DMS 273 (cell line): ENCODE results near the gene PRMT7.

Experiments
- DNase-seq: peaks from one replicate; lab custom pipeline; 2025; ENCODE audit not compliant: unreplicated experiment; lab: John Stamatoyannopoulos, UW

PRMT7 gene

GRCh38 chr16:68345958-68346635 lies 35.3 kb downstream of the PRMT7 start:
- DNase-seq: no peak

- no peak for DNase-seq
These were observed 36.2 kb downstream of the PRMT7 start for GRCh38 chr16:68346892-68347480.

- no peak for DNase-seq
These were observed 36.8 kb downstream of the PRMT7 start for GRCh38 chr16:68347605-68348004.

GRCh38 chr16:68348639-68349445 lies 38.0 kb downstream of the PRMT7 start:
- no peak for DNase-seq

- no peak for DNase-seq
These were observed 39.1 kb downstream of the PRMT7 start for GRCh38 chr16:68349838-68350410.

- no peak for DNase-seq
These were observed 40.1 kb downstream of the PRMT7 start for GRCh38 chr16:68350813-68351350.

- no peak for DNase-seq
These were observed 40.6 kb downstream of the PRMT7 start for GRCh38 chr16:68351463-68351862.

- DNase-seq: no peak
These were observed 41.2 kb downstream of the PRMT7 start for GRCh38 chr16:68351991-68352431.

- DNase-seq: no peak
These were observed 42.5 kb downstream of the PRMT7 start for GRCh38 chr16:68353366-68353765.

- no peak for DNase-seq
These were observed 44.0 kb downstream of the PRMT7 start for GRCh38 chr16:68354816-68355215.

- DNase-seq: no peak
These were observed 44.8 kb downstream of the PRMT7 start for GRCh38 chr16:68355447-68356248.

- no peak for DNase-seq
These were observed 45.6 kb downstream of the PRMT7 start for GRCh38 chr16:68356249-68356918.

- DNase-seq: no peak
These were observed 46.1 kb downstream of the PRMT7 start for GRCh38 chr16:68356919-68357286.

- DNase-seq: no peak
These were observed 46.7 kb downstream of the PRMT7 start for GRCh38 chr16:68357521-68357922.

- no peak for DNase-seq
These were observed 47.1 kb downstream of the PRMT7 start for GRCh38 chr16:68357923-68358322.

GRCh38 chr16:68358951-68359350 lies 48.1 kb downstream of the PRMT7 start:
- no peak for DNase-seq

GRCh38 chr16:68359398-68360191 lies 48.8 kb downstream of the PRMT7 start:
- DNase-seq: no peak

GRCh38 chr16:68360547-68360946 lies 49.7 kb downstream of the PRMT7 start:
- no peak for DNase-seq

GRCh38 chr16:68360956-68361355 lies 50.1 kb downstream of the PRMT7 start:
- DNase-seq: no peak
